Adrenal gland (tissue), 12 donors: ENCODE data around the gene EFTUD2. TPM values are rescaled to one million over a fixed set of nuclear protein-coding genes. Genes with fewer than 3 reads are reported as not detected.

ENCODE experiments used
- DNase-seq, 7 donors: peaks; one replicate each; pipeline ENCODE4 v3.0.0-alpha.2; 2019 to 2020
- H3K27ac ChIP-seq, 5 donors: fragments of 200-600 bp; sonication (generic) in 4 of 5; 1 replicate in 3 of 5; 2 replicates in 2 of 5; pipeline versions ENCODE4 v1.5.1 to v1.8.0; 2016 to 2020; ENCODE audit warnings: mild to moderate bottlenecking in 1 of 5
- H3K27me3 ChIP-seq: fragments of 200-600 bp; 2 replicates; pipeline ENCODE4 v1.8.0; 2021
- H3K36me3 ChIP-seq, 2 donors: fragments of 200-600 bp; replicated peaks in 1 of 2; 1 replicate in 1 of 2; 2 replicates in 1 of 2; pipeline versions ENCODE4 v1.5.1 to v1.8.0; 2018 to 2022
- H3K4me1 ChIP-seq, 2 donors: fragments of 200-600 bp; replicated peaks in 1 of 2; 1 replicate in 1 of 2; 2 replicates in 1 of 2; pipeline versions ENCODE4 v1.5.1 to v1.8.0; 2018 to 2021
- H3K4me3 ChIP-seq, 4 donors: fragments of 200-600 bp; sonication (generic) in 3 of 4; one replicate each; pipeline ENCODE4 v1.5.1; 2016 to 2018
- H3K9me3 ChIP-seq, 3 donors: fragments of 200-600 bp; sonication (generic) in 1 of 3; replicated peaks in 1 of 3; 1 replicate in 2 of 3; 2 replicates in 1 of 3; pipeline versions ENCODE4 v1.5.1 to v1.8.0; 2016 to 2021
- CTCF ChIP-seq, 6 experiments: fragments of 450-650 bp in 4 of 6; fragments of 200-600 bp in 2 of 6; sonication (generic) in 1 of 6; IDR thresholded peaks; 1 replicate in 5 of 6; 2 replicates in 1 of 6; pipeline versions ENCODE4 v1.5.1 to v1.8.0; 2016 to 2021; ENCODE audit warnings: antibody characterized with exemption in 6 of 6, mild to moderate bottlenecking in 2 of 6, moderate library complexity in 1 of 6
- POLR2A ChIP-seq, 2 donors: fragments of 450-650 bp; IDR thresholded peaks; one replicate each; pipeline ENCODE4 v1.6.1; 2017; ENCODE audit warnings: antibody characterized with exemption in 2 of 2, mild to moderate bottlenecking in 2 of 2, moderate library complexity in 1 of 2
- WGBS, 4 donors: extraction: QIAGEN DNeasy Blood & Tissue Kit in 2 of 4; methylation state at CpG; one replicate each; pipeline versions ENCODE4 v1.1.5 to v1.1.7; 2013 to 2017; 5-methylcytosine and 5-hydroxymethylcytosine counted together
- intact Hi-C, 2 donors: fragments of 100-400 bp; cut with DNase I; formaldehyde crosslinking; loops; one replicate each; pipeline versions ENCODE4 v1.14.1 to v1.15.0; 2022 to 2023
- polyA plus RNA-seq, 3 donors: library from polyadenylated mRNA; stranded (reverse); fragments of 200-250 nt in 2 of 3; fragments of 350-450 nt in 1 of 3; fragmentation: Illumina TruSeq in 1 of 3; extraction: RNeasy Lipid Tissue Mini Kit (QIAGEN cat#74804) in 1 of 3; gene quantifications; one replicate each; pipeline ENCODE4 v1.2.3, GENCODE V29; 2013 to 2014
- total RNA-seq, 9 donors: library from RNA; depleted of rRNA in 4 of 9; stranded (reverse); fragments of >200 nt in 4 of 9; fragments of 120-200 nt in 1 of 9; fragmentation: NEBNext Ultra II Directional in 1 of 9; extraction: Animal tissue kit (Norgen Biotek cat#: 25700) in 1 of 9; gene quantifications; one replicate each; pipeline versions ENCODE4 v1.1.0 to v1.2.4, GENCODE V29; 2013 to 2023
- donor health status: healthy with polysubstance abuse.
- donor health status: Bipolar disorder and iron deficiency.
- donor health status: DM: yes; HTN: yes; CAD: no.
- donor health status: DM: no; HTN: no; CAD: no.
- donor health status: DM: no; HTN: no; CAD: no.
- donor health status: DM: yes; HTN: yes; CAD: no.

EFTUD2 gene
- total and polyA plus RNA-seq, 12 donors, result 30.5 to 122 (median 87.2) TPM

DNA sequence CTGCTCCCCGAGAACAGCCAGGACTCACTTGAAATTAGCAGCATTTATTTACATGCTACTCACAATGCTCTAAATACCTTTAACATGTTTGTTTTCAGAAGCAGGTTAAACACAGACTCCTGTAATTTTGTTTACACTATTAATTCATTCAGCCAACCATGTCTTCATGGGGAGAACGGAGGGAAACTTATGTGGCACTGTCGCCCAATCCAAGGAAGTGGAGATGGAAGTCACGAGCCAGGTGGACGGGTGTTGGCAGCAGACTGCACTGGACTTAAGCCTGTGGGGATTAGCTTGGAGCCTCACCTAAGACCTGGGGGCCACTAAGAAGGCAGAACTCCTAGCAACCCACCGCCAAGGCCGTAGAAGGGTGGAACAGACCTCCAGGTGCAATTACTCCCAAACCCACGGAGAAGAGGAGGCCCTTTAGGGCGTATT, 24.9 kb upstream of the EFTUD2 start:
- intact Hi-C loops, result loop anchor here (5.0 kb wide), 2 partner anchors 98 to 173 kb away; no protein-coding TSS in a partner anchor
- H3K4me3 ChIP-seq, result no peak overlapping the region
- H3K27me3 ChIP-seq, result no peaks in the 10 kb centered on the region
- peak in 1 of 7 donors; percentile 4 for DNase-seq
- H3K36me3 ChIP-seq, result no peaks in the 10 kb centered on the region
- TF ChIP-seq POLR2A (IDR thresholded peaks at IDR 0.05), result no peak
- no peak for TF ChIP-seq CTCF (IDR thresholded peaks at IDR 0.05)
- H3K27ac ChIP-seq, result no peak overlapping the region
- 88 to 91% (median 90%) methylated on average over 7 to 9 of the region's 9 CpGs for WGBS, 4 donors
- no peaks in the 10 kb centered on the region for H3K9me3 ChIP-seq
- H3K4me1 ChIP-seq, result no peaks in the 10 kb centered on the region

GRCh38 chr17:44922746-44923470, 23.7 kb upstream of the EFTUD2 start:
- intact Hi-C loops, result loop anchor here (5.0 kb wide), 2 partner anchors 99 to 174 kb away; no protein-coding TSS in a partner anchor
- H3K9me3 ChIP-seq, result no peaks in the 10 kb centered on the region
- no peak overlapping the region for H3K4me3 ChIP-seq
- DNase-seq, result peak in 3 of 7 donors; percentile 8 to 11 (median 10)
- H3K27me3 ChIP-seq, result no peaks in the 10 kb centered on the region
- TF ChIP-seq POLR2A (IDR thresholded peaks at IDR 0.05) (no peak), CTCF (IDR thresholded peaks at IDR 0.05) (no peak)
- H3K27ac ChIP-seq, result no peak overlapping the region
- no peaks in the 10 kb centered on the region for H3K4me1 ChIP-seq
- no peaks in the 10 kb centered on the region for H3K36me3 ChIP-seq
- WGBS, 4 donors, result 81 to 84% (median 83%) methylated on average over 11 to 19 of the region's 19 CpGs

GRCh38 chr17:44922136-44922535, 22.9 kb upstream of the EFTUD2 start:
- TF ChIP-seq POLR2A (IDR thresholded peaks at IDR 0.05), result no peak
- no peak for TF ChIP-seq CTCF (IDR thresholded peaks at IDR 0.05)
- H3K4me1 ChIP-seq, result peaks cover 3 to 5% of the 10 kb centered on the region in 2 donors
- peak in 1 of 7 donors; percentile 13 for DNase-seq
- H3K9me3 ChIP-seq, result no peaks in the 10 kb centered on the region
- WGBS, 4 donors, result 82 to 89% (median 88%) methylated on average over 5 to 6 of the region's 6 CpGs
- H3K36me3 ChIP-seq, result no peaks in the 10 kb centered on the region
- H3K27me3 ChIP-seq, result no peaks in the 10 kb centered on the region
- intact Hi-C loops, result loop anchor here (5.0 kb wide), 2 partner anchors 100 to 175 kb away; no protein-coding TSS in a partner anchor
- H3K4me3 ChIP-seq, result no peak overlapping the region
- no peak overlapping the region for H3K27ac ChIP-seq

GRCh38 chr17:44921122-44921882, 22.1 kb upstream of the EFTUD2 start:
- Histone ChIP-seq H3K36me3 (no peaks in the 10 kb centered on the region), H3K9me3 (no peaks in the 10 kb centered on the region), H3K27me3 (no peaks in the 10 kb centered on the region), H3K27ac (no peak overlapping the region), H3K4me3 (no peak overlapping the region), H3K4me1 (peaks cover 9 to 11% of the 10 kb centered on the region in 2 donors)
- 64 to 78% (median 72%) methylated on average over 11 of the region's 11 CpGs for WGBS, 4 donors
- peak in 3 of 7 donors; percentile 8 to 12 (median 11) for DNase-seq
- TF ChIP-seq POLR2A (IDR thresholded peaks at IDR 0.05), result no peak
- TF ChIP-seq CTCF (IDR thresholded peaks at IDR 0.05), result no peak
- intact Hi-C loops, result loop anchor here (2.0 to 5.0 kb wide), 3 partner anchors 99 to 176 kb away; no protein-coding TSS in a partner anchor
